Thyroid gland (tissue), 4 donors: ENCODE measurements around the gene CACNA1E.

Source experiments
- CTCF ChIP-seq, 6 experiments: fragments of 200-600 bp in 3 of 6; fragments of 450-650 bp in 3 of 6; sonication (generic) in 3 of 6; IDR thresholded peaks; one replicate each; pipeline ENCODE4 v1.5.1; 2016 to 2019; ENCODE audit warnings: antibody characterized with exemption in 6 of 6, mild to moderate bottlenecking in 2 of 6, inconsistent platforms in 1 of 6, moderate library complexity in 1 of 6
- POLR2A ChIP-seq, 2 donors: fragments of 450-650 bp; IDR thresholded peaks; one replicate each; pipeline ENCODE4 v1.6.1; 2017; ENCODE audit warnings: antibody characterized with exemption in 2 of 2, mild to moderate bottlenecking in 2 of 2, moderate library complexity in 1 of 2

DNA sequence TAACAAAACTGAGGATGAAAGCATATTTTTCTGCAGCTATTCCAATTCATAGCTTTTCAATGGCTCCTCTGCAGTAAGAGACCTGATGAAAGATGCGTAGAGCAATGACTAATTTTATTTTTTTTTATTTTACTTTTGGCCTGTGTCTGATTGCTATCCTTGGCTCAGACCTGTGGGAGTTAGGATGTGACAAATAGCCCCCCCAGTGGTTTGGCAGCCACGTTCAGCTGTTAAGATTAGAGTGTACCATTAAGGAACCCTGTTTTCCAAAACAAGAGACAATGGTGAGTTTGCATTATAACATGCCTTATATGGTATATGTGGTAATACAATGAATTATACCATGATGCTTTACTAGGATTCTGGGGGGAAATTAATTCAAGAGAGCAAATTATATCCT lies 264.7 kb downstream of the CACNA1E start:
- TF ChIP-seq POLR2A (IDR thresholded peaks at IDR 0.05) (no peak), CTCF (IDR thresholded peaks at IDR 0.05) (no peak)
